Activated T-cell treated with anti-CD3 and anti-CD28 coated beads for 48 hours (primary cell): Measurements from ENCODE around the gene FABP1.
A peak's percentile ranks its signal among the peaks of the same experiment; 100 is the strongest.

Experiments
- DNase-seq: peaks from one replicate; pipeline ENCODE4 v3.0.0-alpha.2; 2020; ENCODE audit warnings: low read depth

FABP1 gene

GRCh38 chr2:88114889-88115288, 13.0 kb downstream of the FABP1 start:
- no peak for DNase-seq

- DNase-seq, result no peak
These were observed 14.8 kb downstream of the FABP1 start for GRCh38 chr2:88113069-88113468.

GRCh38 chr2:88110830-88111229, 17.0 kb downstream of the FABP1 start:
- no peak for DNase-seq

GRCh38 chr2:88108796-88109195, 19.1 kb downstream of the FABP1 start:
- DNase-seq, result no peak

- DNase-seq, result no peak
These were observed 27.4 kb downstream of the FABP1 start for GRCh38 chr2:88100489-88100858.

GRCh38 chr2:88099798-88100488, 27.9 kb downstream of the FABP1 start:
- no peak for DNase-seq

- no peak for DNase-seq
These were observed 29.3 kb downstream of the FABP1 start for GRCh38 chr2:88098558-88098900.

GRCh38 chr2:88097891-88098557, 29.8 kb downstream of the FABP1 start:
- DNase-seq, result no peak

GRCh38 chr2:88097192-88097591, 30.7 kb downstream of the FABP1 start:
- no peak for DNase-seq

- DNase-seq, result no peak
These were observed 31.2 kb downstream of the FABP1 start for GRCh38 chr2:88096708-88097107.

- DNase-seq, result no peak
These were observed 32.8 kb downstream of the FABP1 start for GRCh38 chr2:88095022-88095421.

GRCh38 chr2:88092773-88093172, 35.1 kb downstream of the FABP1 start:
- DNase-seq, result no peak

- no peak for DNase-seq
These were observed 35.9 kb downstream of the FABP1 start for GRCh38 chr2:88091943-88092342.

GRCh38 chr2:88090446-88091283, 37.2 kb downstream of the FABP1 start:
- DNase-seq, result peak; percentile 9

- DNase-seq, result no peak
These were observed 38.9 kb downstream of the FABP1 start for GRCh38 chr2:88088999-88089398.

GRCh38 chr2:88087763-88088162, 40.1 kb downstream of the FABP1 start:
- no peak for DNase-seq

GRCh38 chr2:88087073-88087472, 40.8 kb downstream of the FABP1 start:
- no peak for DNase-seq

- no peak for DNase-seq
These were observed 41.5 kb downstream of the FABP1 start for GRCh38 chr2:88086401-88086800.

GRCh38 chr2:88085602-88086001, 42.3 kb downstream of the FABP1 start:
- no peak for DNase-seq

- DNase-seq, result no peak
These were observed 42.8 kb downstream of the FABP1 start for GRCh38 chr2:88085099-88085498.

GRCh38 chr2:88082781-88083180, 45.1 kb downstream of the FABP1 start:
- DNase-seq, result no peak

- no peak for DNase-seq
These were observed 45.8 kb downstream of the FABP1 start for GRCh38 chr2:88081924-88082608.

- no peak for DNase-seq
These were observed 47.3 kb downstream of the FABP1 start for GRCh38 chr2:88080545-88080944.
